Fibroblast of gingiva (primary cell): ENCODE results near the gene GLIS2.

Source experiments
- DNase-seq: peaks from one replicate; pipeline ENCODE4 v3.0.0-alpha.2; 2011; ENCODE audit warnings: low read depth

GLIS2 gene

GRCh38 chr16:4350787-4351659 lies 35.2 kb downstream of the GLIS2 start, which contains the start of gene PAM16:
TSS of gene PAM16 (minus strand) at chr16:4351321. CDS start at chr16:4351234, 87 bp downstream.
- peak; percentile 91 for DNase-seq

DNA sequence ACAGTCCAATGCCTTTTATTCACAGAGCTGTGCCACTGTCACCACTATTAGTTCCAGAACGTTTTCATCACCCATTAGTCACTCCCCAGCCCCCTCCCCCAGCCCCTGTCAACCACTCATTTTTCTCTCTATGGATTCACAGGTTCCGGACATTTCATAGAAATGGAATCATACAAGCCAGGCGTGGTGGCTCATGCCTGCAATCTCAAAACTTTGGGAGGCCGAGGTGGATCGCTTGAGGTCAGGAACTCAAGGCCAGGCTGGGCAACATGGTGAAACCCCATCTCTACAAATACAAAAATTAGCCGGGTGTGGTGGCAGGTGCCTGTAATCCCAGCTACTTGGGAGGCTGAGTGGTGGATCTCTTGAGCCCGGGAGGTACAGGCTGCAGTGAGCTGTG lies 36.0 kb downstream of the GLIS2 start:
- no peak for DNase-seq

DNA sequence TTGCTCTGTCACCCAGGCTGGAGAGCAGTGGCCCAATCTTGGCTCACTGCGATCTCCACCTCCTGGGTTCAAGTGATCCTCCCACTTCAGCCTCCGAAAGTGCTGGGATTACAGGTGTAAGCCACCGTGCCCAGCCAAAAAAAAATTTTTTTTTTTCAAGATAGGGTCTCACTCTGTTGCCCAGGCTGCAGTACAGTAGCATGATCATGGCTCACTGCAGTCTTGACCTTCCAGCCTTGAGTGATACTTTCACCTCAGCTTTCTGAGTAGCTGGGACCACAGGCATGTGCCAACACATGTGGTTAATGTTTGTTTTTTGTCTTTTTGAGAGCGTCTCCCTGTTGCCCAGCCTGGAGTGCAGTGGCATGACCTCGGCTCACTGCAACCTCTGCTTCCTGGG lies 37.0 kb downstream of the GLIS2 start:
- no peak for DNase-seq

DNA sequence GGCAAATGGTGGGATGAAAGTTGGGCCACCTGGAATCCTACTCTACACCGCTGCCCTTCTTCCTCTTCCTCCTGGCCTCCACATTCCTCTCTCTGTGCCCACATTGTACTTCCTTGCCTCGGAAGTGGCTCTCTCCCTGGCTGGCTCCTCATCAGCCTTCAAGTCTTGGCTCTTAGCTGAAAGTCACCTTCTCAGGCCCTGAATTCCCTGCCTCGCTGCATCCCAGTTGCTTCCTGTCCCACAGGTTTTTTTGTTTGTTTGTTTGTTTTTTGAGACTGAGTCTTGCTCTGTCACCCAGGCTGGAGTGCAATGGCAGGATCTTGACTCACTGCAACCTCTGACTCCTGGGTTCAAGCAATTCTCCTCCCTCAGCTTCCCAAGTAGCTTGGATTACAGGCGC lies 37.8 kb downstream of the GLIS2 start:
- no peak for DNase-seq

DNA sequence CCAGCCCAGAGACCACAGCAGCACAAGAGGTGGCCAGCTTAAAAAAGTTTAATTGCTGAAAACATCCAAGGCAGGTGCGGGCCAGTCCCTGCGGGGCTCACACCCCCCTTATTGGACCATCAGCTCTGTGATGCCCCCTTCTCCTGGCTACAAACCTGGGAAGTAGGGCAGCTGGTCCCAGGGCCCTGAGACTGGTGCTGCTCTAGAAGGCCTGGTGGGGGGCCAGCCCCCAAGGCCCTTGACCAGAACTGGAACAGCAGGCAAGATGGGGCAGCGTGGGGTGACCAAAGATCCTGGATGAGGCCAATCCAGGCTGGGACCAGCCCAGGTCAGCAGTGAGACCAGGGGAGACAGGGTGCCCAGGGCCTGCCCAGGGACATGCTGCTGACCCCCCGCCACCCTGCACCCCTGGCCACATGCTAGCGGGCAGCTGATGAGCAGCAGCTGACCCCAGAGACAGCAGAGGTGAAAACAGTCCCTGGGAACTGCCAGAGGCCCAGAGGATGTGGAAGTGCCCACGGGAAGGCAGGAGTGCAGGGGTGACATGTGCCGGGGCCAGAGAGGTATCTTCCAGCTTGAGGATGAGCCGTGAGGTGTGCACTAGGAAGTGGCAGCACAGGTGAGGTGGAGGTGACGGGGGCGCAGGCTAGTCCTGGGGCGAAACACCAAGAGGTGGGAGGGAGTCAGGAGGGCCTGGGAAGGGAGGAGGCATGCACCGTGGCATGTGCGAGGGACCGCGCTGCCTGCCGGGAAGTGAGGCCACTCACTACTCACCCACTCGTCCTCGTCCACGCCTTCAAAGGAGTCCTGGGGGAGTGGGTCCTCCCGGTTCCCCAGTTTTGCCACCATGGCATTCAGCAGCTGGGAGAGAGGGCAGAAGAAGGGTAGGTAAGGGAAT lies 38.9 kb downstream of the GLIS2 start:
- DNase-seq: no peak

- no peak for DNase-seq
Measured at GRCh38 chr16:4356820-4357219, 41.0 kb downstream of the GLIS2 start.

DNA sequence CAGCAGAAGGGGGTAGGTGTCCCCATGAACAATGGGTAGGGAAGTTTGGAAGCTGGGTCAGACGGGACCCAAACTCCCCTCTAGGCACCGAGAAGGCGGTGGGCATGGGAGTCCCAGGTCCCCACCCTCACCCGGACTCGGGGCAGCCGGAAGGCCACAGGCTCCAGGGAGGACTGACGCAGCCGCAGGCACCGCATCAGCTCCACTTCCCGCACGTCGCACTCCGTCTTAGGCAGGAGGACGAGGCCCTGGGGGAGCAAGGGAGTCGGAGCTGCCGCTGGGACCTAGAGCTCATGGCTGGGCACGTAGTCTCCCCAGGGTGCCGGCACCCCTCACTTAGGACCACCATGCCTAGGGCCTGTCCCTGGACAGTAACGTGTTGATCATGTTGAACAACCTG lies 42.4 kb downstream of the GLIS2 start:
- DNase-seq: no peak

DNA sequence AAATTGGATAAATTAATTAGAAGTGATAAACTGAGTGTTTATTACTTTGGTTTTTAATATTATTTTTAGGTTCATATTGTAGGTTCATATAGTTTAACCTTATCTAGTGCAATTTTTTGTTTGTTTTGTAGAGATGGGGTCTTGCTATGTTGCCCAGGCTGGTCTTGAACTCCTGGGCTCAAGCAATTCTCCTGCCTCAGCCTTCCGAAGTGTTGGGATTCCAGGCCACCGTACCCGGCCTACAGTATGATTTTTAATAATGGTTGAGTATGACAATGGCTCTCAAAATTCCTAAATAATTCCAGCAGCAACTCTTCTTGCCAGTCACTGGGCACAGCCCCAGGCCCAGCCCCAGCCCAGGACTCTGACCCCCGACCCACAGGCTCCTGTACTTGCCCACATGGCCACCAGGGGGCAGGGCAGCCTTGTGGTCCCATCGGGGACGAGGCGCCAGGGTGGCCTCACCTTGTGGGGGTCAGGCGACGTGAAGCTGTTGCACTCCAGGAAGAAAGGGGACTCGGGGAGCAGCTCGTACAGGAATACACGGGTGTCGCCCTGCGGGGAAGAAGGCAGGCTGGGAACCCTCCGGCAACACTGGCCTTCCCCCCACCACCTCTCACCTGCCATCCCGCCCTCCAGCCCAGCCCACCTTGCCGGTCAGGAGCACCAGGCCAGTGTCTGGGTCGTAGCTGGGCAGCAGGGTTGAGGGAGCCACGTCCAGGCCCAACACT lies 43.1 kb downstream of the GLIS2 start:
- no peak for DNase-seq

GRCh38 chr16:4359914-4360313 lies 44.0 kb downstream of the GLIS2 start:
- DNase-seq: no peak

DNA sequence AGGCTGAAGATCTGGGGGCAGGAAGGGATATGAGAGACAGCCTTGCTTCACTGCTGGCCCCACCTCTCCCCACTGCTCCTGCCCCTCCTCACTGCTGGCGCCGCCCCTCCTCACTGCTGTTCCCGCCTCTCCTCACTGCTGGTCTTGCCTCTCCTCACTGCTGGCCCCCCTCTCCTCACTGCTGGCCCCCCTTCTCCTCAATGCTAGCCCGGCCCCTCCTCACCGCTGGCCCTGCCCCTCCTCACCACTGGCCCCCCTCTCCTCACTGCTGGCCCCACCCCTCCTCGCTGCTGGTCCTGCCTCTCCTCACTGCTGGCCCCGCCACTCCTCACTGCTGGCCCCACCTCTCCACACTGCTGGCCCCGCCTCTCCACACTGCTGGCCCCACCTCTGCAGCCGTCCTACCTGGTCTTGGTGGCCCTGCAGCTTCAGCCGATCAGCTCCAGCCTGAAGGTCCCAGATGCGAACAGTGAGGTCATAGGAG lies 44.7 kb downstream of the GLIS2 start:
- DNase-seq: no peak

DNA sequence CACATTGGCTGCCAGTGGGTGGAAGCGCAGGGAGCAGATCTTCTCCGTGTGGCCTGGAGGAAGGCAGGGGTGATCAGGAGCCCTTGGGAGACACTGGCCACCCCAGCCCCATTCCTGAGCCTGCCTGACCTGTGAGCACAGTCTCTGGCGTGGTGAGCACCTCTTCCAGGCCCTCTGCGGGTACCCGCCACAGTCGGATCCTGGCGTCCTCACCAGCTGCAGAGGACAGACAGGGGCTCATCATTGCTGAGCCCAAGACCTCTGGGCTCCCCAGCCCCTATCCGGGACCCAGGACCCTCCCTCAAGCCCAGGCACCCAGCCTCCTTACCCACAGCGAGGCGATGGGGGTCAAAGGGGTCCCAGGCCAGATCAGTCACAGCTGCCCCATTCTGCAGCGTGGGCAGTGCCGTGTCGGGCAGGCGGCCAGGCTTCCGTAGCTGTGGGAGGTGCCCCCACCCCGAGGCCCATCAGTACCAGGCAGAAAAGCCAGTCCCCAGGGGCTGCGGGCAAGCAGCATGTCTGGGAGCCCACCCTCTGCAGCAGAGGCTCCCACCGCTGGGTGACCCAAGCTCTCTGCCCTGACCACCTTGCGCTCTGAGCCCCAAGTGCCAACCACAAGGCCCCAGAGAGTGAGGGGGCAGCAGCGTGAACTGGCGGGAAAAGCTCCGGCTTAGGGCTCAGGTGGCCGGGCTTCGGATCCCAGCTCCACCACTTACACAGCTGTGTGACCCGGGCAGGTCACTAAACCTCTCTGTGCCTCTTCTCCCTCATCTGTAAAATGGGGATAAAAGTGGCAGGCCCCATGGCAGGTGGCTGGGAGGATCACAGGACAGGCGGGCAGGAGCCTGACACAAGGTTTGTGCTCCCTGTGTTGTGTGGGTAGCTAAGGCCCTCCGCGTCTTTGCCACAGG lies 45.4 kb downstream of the GLIS2 start:
- no peak for DNase-seq

GRCh38 chr16:4361944-4362311 lies 46.1 kb downstream of the GLIS2 start:
- no peak for DNase-seq

- no peak for DNase-seq
Measured at GRCh38 chr16:4362476-4363135, 46.7 kb downstream of the GLIS2 start.

GRCh38 chr16:4364196-4365013 lies 48.5 kb downstream of the GLIS2 start:
- no peak for DNase-seq

DNA sequence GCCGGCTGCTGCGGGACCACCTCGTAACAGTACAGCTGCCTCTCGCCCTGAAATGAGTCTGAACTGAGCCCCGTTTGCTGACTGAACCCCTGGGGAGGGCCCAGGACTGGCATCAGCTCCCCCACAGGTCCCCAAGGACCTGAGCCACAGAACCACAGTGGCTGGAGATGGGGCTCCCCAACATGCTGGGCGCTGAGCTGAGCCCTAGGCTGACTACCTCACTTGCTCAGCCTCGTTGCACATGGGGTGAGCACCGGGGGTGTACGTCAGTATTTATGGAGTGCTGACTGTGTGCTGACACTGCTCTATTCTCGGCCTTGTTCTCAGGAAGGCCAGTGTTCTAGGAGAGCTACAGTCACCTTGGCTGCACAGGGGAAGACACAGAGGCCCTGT lies 49.1 kb downstream of the GLIS2 start:
- DNase-seq: no peak

GRCh38 chr16:4365615-4366014 lies 49.7 kb downstream of the GLIS2 start:
- no peak for DNase-seq

DNA sequence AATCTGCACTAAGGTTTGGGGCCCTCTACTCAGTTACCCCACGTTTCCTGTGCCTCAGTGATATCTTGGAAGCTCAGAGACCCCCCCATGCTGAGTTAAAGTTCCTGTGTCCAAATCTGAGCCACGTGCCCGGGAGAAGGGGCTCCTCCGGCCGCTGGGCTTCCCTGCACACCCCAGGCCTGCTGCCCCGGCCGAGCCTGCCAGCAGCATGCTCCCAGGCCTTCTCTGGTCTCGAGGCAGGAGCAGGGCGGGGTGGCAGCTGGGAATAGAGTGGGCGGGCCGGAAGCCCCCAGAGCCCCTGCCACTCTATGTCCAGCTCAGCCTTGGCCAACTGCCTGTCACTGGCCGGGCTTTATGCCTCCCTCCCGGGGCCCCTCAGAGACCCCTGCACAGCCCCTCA lies 50.1 kb downstream of the GLIS2 start:
- DNase-seq: no peak

GRCh38 chr16:4367393-4367856 lies 51.6 kb downstream of the GLIS2 start:
- DNase-seq: no peak

GRCh38 chr16:4369007-4369733 lies 53.3 kb downstream of the GLIS2 start:
- DNase-seq: no peak
